ENCODE measurements around the gene COX4I1. TPM values are rescaled to one million over a fixed set of nuclear protein-coding genes. Genes with fewer than 3 reads are reported as not detected.

Gene COX4I1
- polyA plus RNA-seq, 3 donors: 985 to 1,312 (median 1,132) TPM

DNA sequence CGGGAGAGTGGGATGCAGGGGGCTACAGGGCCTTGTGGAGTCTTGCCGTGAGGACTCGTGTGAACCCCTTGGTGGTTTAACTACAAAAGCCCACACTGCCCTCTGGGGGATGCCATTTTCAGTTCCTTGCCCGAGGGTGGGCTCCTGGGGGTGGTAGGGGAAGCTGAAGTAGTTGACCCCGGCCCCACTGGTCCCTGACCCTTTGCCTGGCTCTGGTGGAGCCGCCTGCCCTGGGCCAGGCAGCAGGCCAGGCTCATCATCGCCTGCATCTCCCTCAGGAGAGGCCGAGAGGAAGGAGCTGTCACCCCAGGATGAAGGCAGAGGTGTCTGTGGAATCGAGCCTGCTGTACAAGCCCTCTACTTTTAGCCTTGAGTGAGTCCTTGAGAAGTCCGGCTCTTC, 10.2 kb downstream of the COX4I1 start:
- TF ChIP-seq CTCF (IDR thresholded peaks at IDR 0.05): no peak
- Histone ChIP-seq H3K27me3 (ENCODE audit: control insufficient read depth in 2 of 2, insufficient read depth in 2 of 2, low read length in 2 of 2) (peaks cover 7 to 24% of the 10 kb centered on the region in 2 donors), H3K79me2 (ENCODE audit: insufficient read depth, low read length) (no peaks in the 10 kb centered on the region), H3K4me2 (replicated peaks; ENCODE audit: extremely low read depth, low read length, poor library complexity, severe bottlenecking) (no peak overlapping the region), H4K20me1 (ENCODE audit: insufficient read depth, low read length) (peaks cover 24% of the 10 kb centered on the region), H2AFZ (ENCODE audit: insufficient read depth, low read depth, low read length, poor library complexity, severe bottlenecking) (no peak overlapping the region), H3K9me3 (replicated peaks in 1 of 2; ENCODE audit: control insufficient read depth in 1 of 2, insufficient read depth in 1 of 2, low read length in 2 of 2) (no peaks in the 10 kb centered on the region), H3K4me1 (ENCODE audit: control insufficient read depth in 1 of 2, insufficient read depth in 2 of 2, low read length in 2 of 2) (no peaks in the 10 kb centered on the region), H3K36me3 (replicated peaks in 1 of 2; ENCODE audit: control insufficient read depth in 1 of 2, insufficient read depth in 2 of 2, low read length in 2 of 2) (peaks cover 26 to 27% of the 10 kb centered on the region in 2 donors), H3K9ac (ENCODE audit: insufficient read depth, low read length, poor library complexity, severe bottlenecking) (no peak overlapping the region), H3K27ac (ENCODE audit: low read depth in 1 of 2, low read length in 2 of 2) (no peak overlapping the region), H3K4me3 (replicated peaks in 1 of 3; ENCODE audit: low read depth in 2 of 3, low read length in 3 of 3) (no peak overlapping the region)
- H3K4me3 Mint-ChIP-seq: no peak overlapping the region
- H3K9me3 Mint-ChIP-seq: peaks cover 0 to 3% (median 0%) of the 10 kb centered on the region in 7 donors
- peaks cover 35 to 46% (median 42%) of the 10 kb centered on the region in 3 donors for H3K27me3 Mint-ChIP-seq (ENCODE audit: low read depth in 3 of 3)
- peaks cover 24 to 29% of the 10 kb centered on the region in 2 donors for H3K36me3 Mint-ChIP-seq
- WGBS (ENCODE audit: insufficient coverage): 83% methylated on average over 4 of the region's 10 CpGs
- no peaks in the 10 kb centered on the region for H3K4me1 Mint-ChIP-seq
- intact Hi-C loops (cut with micrococcal nuclease): no loop called here
- DNase-seq: no peak
- no peak overlapping the region for H3K27ac Mint-ChIP-seq

DNA sequence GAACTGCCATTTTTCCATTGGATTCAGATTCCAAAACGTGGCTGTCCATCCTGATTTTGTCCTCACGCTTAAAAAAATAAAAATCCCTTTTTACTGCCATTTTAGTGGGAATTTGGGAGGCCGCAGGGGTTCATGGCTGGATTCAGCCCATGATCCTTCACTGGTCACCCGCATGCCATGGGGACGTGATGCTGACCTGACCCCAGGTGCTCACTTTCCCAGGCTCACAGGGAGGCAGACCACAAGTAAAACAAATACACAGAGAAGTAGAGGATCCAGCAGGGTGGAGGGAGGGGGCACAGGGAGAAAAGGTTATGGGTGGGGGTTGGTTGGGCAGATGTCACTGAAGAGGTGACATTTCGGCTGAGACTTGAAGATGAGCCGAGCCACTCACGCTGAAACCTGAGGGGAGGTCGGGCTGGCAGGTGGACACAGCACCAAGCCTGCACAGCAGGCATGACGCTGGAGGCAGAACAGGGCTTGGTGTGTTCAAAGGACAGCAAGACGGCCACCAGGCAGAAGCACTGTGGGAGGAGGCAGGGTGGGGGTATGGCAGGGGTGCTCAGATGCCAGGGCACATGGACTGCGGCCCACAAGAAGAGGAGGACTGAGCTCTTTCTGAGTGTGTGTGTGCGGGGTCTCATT, 10.7 kb downstream of the COX4I1 start:
- peaks cover 0 to 3% (median 0%) of the 10 kb centered on the region in 7 donors for H3K9me3 Mint-ChIP-seq
- H3K4me1 Mint-ChIP-seq: no peaks in the 10 kb centered on the region
- Histone ChIP-seq H3K27me3 (ENCODE audit: control insufficient read depth in 2 of 2, insufficient read depth in 2 of 2, low read length in 2 of 2) (peaks cover 7 to 24% of the 10 kb centered on the region in 2 donors), H3K9ac (ENCODE audit: insufficient read depth, low read length, poor library complexity, severe bottlenecking) (no peak overlapping the region), H3K79me2 (ENCODE audit: insufficient read depth, low read length) (no peaks in the 10 kb centered on the region), H3K4me2 (replicated peaks; ENCODE audit: extremely low read depth, low read length, poor library complexity, severe bottlenecking) (no peak overlapping the region), H3K36me3 (replicated peaks in 1 of 2; ENCODE audit: control insufficient read depth in 1 of 2, insufficient read depth in 2 of 2, low read length in 2 of 2) (peaks cover 20 to 21% of the 10 kb centered on the region in 2 donors), H3K4me1 (ENCODE audit: control insufficient read depth in 1 of 2, insufficient read depth in 2 of 2, low read length in 2 of 2) (no peaks in the 10 kb centered on the region), H4K20me1 (ENCODE audit: insufficient read depth, low read length) (peaks cover 19% of the 10 kb centered on the region), H3K4me3 (replicated peaks in 1 of 3; ENCODE audit: low read depth in 2 of 3, low read length in 3 of 3) (no peak overlapping the region), H3K27ac (ENCODE audit: low read depth in 1 of 2, low read length in 2 of 2) (no peak overlapping the region), H2AFZ (ENCODE audit: insufficient read depth, low read depth, low read length, poor library complexity, severe bottlenecking) (no peak overlapping the region), H3K9me3 (replicated peaks in 1 of 2; ENCODE audit: control insufficient read depth in 1 of 2, insufficient read depth in 1 of 2, low read length in 2 of 2) (no peaks in the 10 kb centered on the region)
- peaks cover 19 to 23% of the 10 kb centered on the region in 2 donors for H3K36me3 Mint-ChIP-seq
- intact Hi-C loops (cut with micrococcal nuclease): no loop called here
- TF ChIP-seq CTCF (IDR thresholded peaks at IDR 0.05): no peak
- WGBS (ENCODE audit: insufficient coverage): 100% methylated on average over 12 of the region's 13 CpGs
- DNase-seq: no peak
- no peak overlapping the region for H3K27ac Mint-ChIP-seq
- H3K4me3 Mint-ChIP-seq: no peak overlapping the region
- H3K27me3 Mint-ChIP-seq (ENCODE audit: low read depth in 3 of 3): peaks cover 39 to 50% (median 47%) of the 10 kb centered on the region in 3 donors

All from CD14-positive monocyte (primary cell).